Measurements from ENCODE around the gene AFAP1L2.
"Not testable (repeated sequence)": the region's sequence is repeated elsewhere in the genome, so short reads cannot be mapped to it uniquely, and the experiment has no call there.

GRCh38 chr10:114349071-114349470 lies 55.2 kb downstream of the AFAP1L2 start:
- TF ChIP-seq CREB5 (CRISPR knock-in tag; IDR thresholded peaks at IDR 0.05; ENCODE audit: low read depth); PATZ1 (CRISPR knock-in tag; IDR thresholded peaks at IDR 0.05; ENCODE audit: borderline replicate concordance); ARNTL (CRISPR knock-in tag; IDR thresholded peaks at IDR 0.05; ENCODE audit: borderline replicate concordance, low read depth); RARB (CRISPR knock-in tag; IDR thresholded peaks at IDR 0.05); POU6F1 (CRISPR knock-in tag; IDR thresholded peaks at IDR 0.05; ENCODE audit: borderline replicate concordance, low read depth); OSR1 (CRISPR knock-in tag; IDR thresholded peaks at IDR 0.05); TCF4 (CRISPR knock-in tag; IDR thresholded peaks at IDR 0.05; ENCODE audit: borderline replicate concordance): not testable (repeated sequence)
- TF ChIP-seq, protein P1, sequence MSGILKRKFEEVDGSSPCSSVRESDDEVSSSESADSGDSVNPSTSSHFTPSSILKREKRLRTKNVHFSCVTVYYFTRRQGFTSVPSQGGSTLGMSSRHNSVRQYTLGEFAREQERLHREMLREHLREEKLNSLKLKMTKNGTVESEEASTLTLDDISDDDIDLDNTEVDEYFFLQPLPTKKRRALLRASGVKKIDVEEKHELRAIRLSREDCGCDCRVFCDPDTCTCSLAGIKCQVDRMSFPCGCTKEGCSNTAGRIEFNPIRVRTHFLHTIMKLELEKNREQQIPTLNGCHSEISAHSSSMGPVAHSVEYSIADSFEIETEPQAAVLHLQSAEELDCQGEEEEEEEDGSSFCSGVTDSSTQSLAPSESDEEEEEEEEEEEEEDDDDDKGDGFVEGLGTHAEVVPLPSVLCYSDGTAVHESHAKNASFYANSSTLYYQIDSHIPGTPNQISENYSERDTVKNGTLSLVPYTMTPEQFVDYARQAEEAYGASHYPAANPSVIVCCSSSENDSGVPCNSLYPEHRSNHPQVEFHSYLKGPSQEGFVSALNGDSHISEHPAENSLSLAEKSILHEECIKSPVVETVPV (CRISPR knock-in tag; IDR thresholded peaks at IDR 0.05) = not testable (repeated sequence)
